SK-N-MC (cell line): Measurements from ENCODE around the gene HSPB6.

Experiments
- EZH2 ChIP-seq: fragments of 200-600 bp; sonication (generic); IDR thresholded peaks from one replicate; pipeline ENCODE4 v1.6.1; 2017; ENCODE audit warnings: antibody characterized with exemption
- POLR2AphosphoS5 ChIP-seq: IDR thresholded peaks from 2 replicates; pipeline ENCODE4 v1.6.1; 2012; ENCODE audit warnings: mild to moderate bottlenecking, low read depth, low read length, borderline replicate concordance

GRCh38 chr19:35773020-35773806 is 16.4 kb upstream of the HSPB6 start:
- no peak for TF ChIP-seq POLR2AphosphoS5
- TF ChIP-seq EZH2: no peak
